Colonic mucosa (tissue), 4 donors: ENCODE measurements around the gene PRSS22. TPM values are rescaled to one million over a fixed set of nuclear protein-coding genes. Genes with fewer than 3 reads are reported as not detected.

Experiments
- DNase-seq: peaks from one replicate; pipeline ENCODE4 v3.0.0-alpha.2; 2020
- H3K27ac ChIP-seq: fragments of 200-600 bp; one replicate; pipeline ENCODE4 v1.8.0; 2021
- H3K27me3 ChIP-seq: fragments of 200-600 bp; one replicate; pipeline ENCODE4 v1.8.0; 2021
- H3K36me3 ChIP-seq: fragments of 200-600 bp; one replicate; pipeline ENCODE4 v1.8.0; 2021
- H3K4me1 ChIP-seq: fragments of 200-600 bp; one replicate; pipeline ENCODE4 v1.8.0; 2021; ENCODE audit warnings: mild to moderate bottlenecking
- H3K4me3 ChIP-seq: fragments of 200-600 bp; one replicate; pipeline ENCODE4 v1.8.0; 2021
- H3K9ac ChIP-seq, 2 donors: one replicate each; pipeline ENCODE4 v1.7.0; 2013; ENCODE audit warnings: control low read depth in 2 of 2, low read depth in 2 of 2, low read length in 2 of 2
- H3K9me3 ChIP-seq: fragments of 200-600 bp; one replicate; pipeline ENCODE4 v1.8.0; 2021
- CTCF ChIP-seq: fragments of 200-600 bp; IDR thresholded peaks from one replicate; pipeline ENCODE4 v1.8.0; 2022; ENCODE audit warnings: antibody characterized with exemption, mild to moderate bottlenecking
- intact Hi-C: fragments of 100-400 bp; cut with DNase I; formaldehyde crosslinking; loops from one replicate; pipeline ENCODE4 v1.14.1; 2022
- total RNA-seq, 2 donors: library from RNA; stranded (reverse); fragmentation: NEBNext Ultra II Directional in 1 of 2; extraction: Animal tissue kit (Norgen Biotek cat#: 25700) in 1 of 2; gene quantifications; one replicate each; pipeline ENCODE4 v1.2.1, GENCODE V29; 2021
- donor health status: healthy.
- donor health status: DM: no; HTN: no; CAD: no.
- donor health status: DM: no; HTN: no; CAD: no.

The PRSS22 gene
- total RNA-seq, 2 donors from 2014 or later: 6.1 to 6.7 TPM

DNA sequence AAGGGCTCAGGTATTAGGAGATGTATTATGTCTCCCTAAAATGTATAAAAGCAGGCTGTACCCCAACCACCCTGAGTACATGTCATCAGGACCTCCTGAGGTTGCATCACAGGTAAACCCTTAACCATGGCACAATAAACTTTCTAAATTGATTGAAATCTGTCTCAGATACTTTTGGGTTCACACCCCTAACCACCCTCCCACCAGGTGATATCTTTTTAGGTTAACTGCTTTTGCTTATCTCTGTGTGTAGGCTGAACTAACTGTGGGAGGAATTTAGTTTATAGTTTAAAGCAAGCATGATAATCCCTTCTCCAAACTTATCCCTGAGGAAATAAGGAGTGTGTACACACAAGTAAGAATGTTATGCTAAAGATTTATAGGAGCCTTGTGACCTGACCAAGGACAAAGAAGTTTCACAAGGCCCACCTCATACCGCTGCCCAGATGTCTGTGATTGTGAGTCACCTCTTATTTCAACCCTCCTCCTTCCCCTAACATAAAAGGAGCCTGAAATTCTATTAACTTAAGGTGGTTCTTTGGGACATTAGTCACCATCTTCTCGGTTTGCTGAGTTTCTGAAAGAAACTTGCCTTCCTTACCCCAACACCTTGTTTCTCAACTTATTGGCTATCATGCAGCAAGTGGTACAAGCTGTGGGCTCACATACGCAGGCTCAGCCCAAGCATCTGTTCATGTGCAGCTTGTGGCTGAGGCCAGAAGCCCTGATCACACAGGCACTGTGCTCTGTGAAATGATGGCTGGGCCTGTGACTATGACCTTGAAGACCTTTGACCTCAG lies 11.3 kb downstream of the PRSS22 start:
- no peak for TF ChIP-seq CTCF
- no peaks in the 10 kb centered on the region for H3K27me3 ChIP-seq
- H3K9me3 ChIP-seq: no peaks in the 10 kb centered on the region
- no peak for DNase-seq
- no peaks in the 10 kb centered on the region for H3K4me1 ChIP-seq
- no peak overlapping the region for H3K4me3 ChIP-seq
- intact Hi-C loops: no loop called here
- no peak overlapping the region for H3K9ac ChIP-seq
- H3K36me3 ChIP-seq: no peaks in the 10 kb centered on the region
- H3K27ac ChIP-seq: peak overlapping the region; percentile 36

DNA sequence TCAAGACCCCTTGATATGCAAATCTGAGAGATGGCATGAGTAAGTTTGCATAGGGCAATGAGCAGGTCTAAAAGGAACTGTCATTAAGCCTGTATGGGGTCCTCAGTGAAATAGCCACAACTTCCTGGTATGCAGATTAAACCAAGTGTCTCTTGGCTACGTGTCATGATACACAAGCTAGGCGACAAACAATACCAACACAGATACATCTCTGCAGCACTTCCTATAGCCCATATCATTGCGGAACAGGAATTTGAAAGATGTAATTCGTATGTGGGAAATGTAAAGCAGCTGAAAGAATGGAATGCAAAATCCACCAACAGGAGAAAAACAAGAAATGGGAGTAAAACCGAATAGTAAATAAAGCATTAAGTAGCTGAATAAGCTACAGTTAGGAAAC lies 12.9 kb downstream of the PRSS22 start:
- TF ChIP-seq CTCF: no peak
- H3K4me1 ChIP-seq: no peaks in the 10 kb centered on the region
- H3K9ac ChIP-seq: no peak overlapping the region
- intact Hi-C loops: no loop called here
- H3K27me3 ChIP-seq: no peaks in the 10 kb centered on the region
- no peaks in the 10 kb centered on the region for H3K9me3 ChIP-seq
- no peak overlapping the region for H3K27ac ChIP-seq
- no peak overlapping the region for H3K4me3 ChIP-seq
- DNase-seq: no peak
- no peaks in the 10 kb centered on the region for H3K36me3 ChIP-seq

- no peak overlapping the region for H3K9ac ChIP-seq
- H3K27ac ChIP-seq: no peak overlapping the region
- H3K27me3 ChIP-seq: no peaks in the 10 kb centered on the region
- TF ChIP-seq CTCF: no peak
- no peak for DNase-seq
- no peaks in the 10 kb centered on the region for H3K4me1 ChIP-seq
- H3K4me3 ChIP-seq: no peak overlapping the region
- intact Hi-C loops: no loop called here
- no peaks in the 10 kb centered on the region for H3K36me3 ChIP-seq
- H3K9me3 ChIP-seq: no peaks in the 10 kb centered on the region
Measured at GRCh38 chr16:2843526-2843925, 14.4 kb downstream of the PRSS22 start.

DNA sequence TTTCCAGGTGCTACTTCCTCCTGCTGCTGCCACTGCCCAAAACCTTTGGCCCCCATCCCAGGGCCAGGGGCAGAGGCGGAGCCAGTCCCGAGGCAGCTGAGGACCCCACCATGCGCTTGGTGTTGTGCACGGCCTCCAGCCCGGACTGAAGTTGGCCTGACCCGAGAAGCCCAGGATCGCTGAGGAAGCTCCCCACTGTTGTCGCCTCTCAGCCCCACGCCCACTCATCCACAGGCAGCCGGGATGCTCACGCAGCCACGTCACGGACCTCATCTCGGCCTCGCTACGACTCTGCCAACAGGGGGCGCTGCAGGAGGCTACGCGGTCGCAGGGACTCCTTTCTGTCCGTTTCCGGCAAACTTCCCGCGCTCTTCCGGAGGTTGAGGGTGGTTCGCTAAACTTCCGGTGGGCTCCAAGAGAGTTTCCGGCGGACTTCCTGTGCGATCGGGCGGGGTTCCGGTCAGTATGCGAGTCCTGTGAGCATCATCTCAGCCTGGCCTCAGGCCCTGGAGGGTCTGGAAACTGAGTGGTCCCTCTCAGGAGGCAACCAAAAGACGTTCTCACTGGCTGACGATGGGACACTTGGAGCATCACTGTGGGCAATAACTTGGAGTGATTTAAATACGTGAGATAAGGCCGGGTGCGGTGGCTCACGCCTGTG lies 15.5 kb downstream of the PRSS22 start:
- intact Hi-C loops: no loop called here
- no peaks in the 10 kb centered on the region for H3K9me3 ChIP-seq
- DNase-seq: peak; percentile 53
- no peak overlapping the region for H3K9ac ChIP-seq
- H3K36me3 ChIP-seq: no peaks in the 10 kb centered on the region
- H3K4me3 ChIP-seq: no peak overlapping the region
- H3K4me1 ChIP-seq: no peaks in the 10 kb centered on the region
- no peak overlapping the region for H3K27ac ChIP-seq
- no peaks in the 10 kb centered on the region for H3K27me3 ChIP-seq
- TF ChIP-seq CTCF: peak; percentile 31

GRCh38 chr16:2841606-2842339 lies 16.2 kb downstream of the PRSS22 start:
- Histone ChIP-seq H3K27ac (no peak overlapping the region), H3K9me3 (no peaks in the 10 kb centered on the region), H3K4me3 (no peak overlapping the region), H3K27me3 (no peaks in the 10 kb centered on the region), H3K4me1 (no peaks in the 10 kb centered on the region), H3K9ac (no peak overlapping the region), H3K36me3 (no peaks in the 10 kb centered on the region)
- intact Hi-C loops: no loop called here
- no peak for DNase-seq
- no peak for TF ChIP-seq CTCF
